ENCODE measurements around the gene APBB2. TPM values are rescaled to one million over a fixed set of nuclear protein-coding genes. Genes with fewer than 3 reads are reported as not detected.

Gene APBB2
- total and polyA plus RNA-seq, 11 donors = 8.6 to 39.1 (median 26.7) TPM

- no peaks in the 10 kb centered on the region for H3K36me3 ChIP-seq
- H3K27ac ChIP-seq = no peak overlapping the region
- intact Hi-C loops (cut with DNase I) = loop anchor here in 1 of 10 donors (10.0 kb wide), 1 partner anchor 55 kb away; no protein-coding TSS in a partner anchor
- no peak overlapping the region for H3K4me3 ChIP-seq
- H3K27me3 ChIP-seq = no peaks in the 10 kb centered on the region
- ATAC-seq (no peak), DNase-seq (no peak)
- peaks cover 0 to 9% (median 0%) of the 10 kb centered on the region in 12 donors for H3K4me1 ChIP-seq
- peaks cover 0 to 3% (median 0%) of the 10 kb centered on the region in 12 donors for H3K9me3 ChIP-seq
- 95 to 98% (median 96%) methylated on average over 3 of the region's 3 CpGs for WGBS, 4 donors
- TF ChIP-seq POLR2A (IDR thresholded peaks at IDR 0.05) = no peak
- TF ChIP-seq CTCF (IDR thresholded peaks at IDR 0.05) = no peak
Measured at GRCh38 chr4:41039317-41039716, 175.0 kb downstream of the APBB2 start.

- TF ChIP-seq POLR2A (IDR thresholded peaks at IDR 0.05) = no peak
- no peak for TF ChIP-seq CTCF (IDR thresholded peaks at IDR 0.05)
- Histone ChIP-seq H3K4me1 (peaks cover 0 to 13% (median 0%) of the 10 kb centered on the region in 12 donors), H3K4me3 (no peak overlapping the region), H3K9me3 (peaks cover 0 to 3% (median 0%) of the 10 kb centered on the region in 12 donors), H3K27me3 (no peaks in the 10 kb centered on the region), H3K27ac (no peak overlapping the region), H3K36me3 (no peaks in the 10 kb centered on the region)
- no peak for ATAC-seq
- DNase-seq = no peak
- intact Hi-C loops (cut with DNase I) = loop anchor here in 1 of 10 donors (10.0 kb wide), 1 partner anchor 54 kb away; no protein-coding TSS in a partner anchor
- 76 to 89% (median 78%) methylated on average over 2 of the region's 2 CpGs for WGBS, 4 donors
Measured at GRCh38 chr4:41038304-41038703, 176.0 kb downstream of the APBB2 start.

- Histone ChIP-seq H3K4me1 (peaks cover 0 to 17% (median 1%) of the 10 kb centered on the region in 12 donors), H3K4me3 (no peak overlapping the region), H3K27me3 (no peaks in the 10 kb centered on the region), H3K9me3 (peaks cover 0 to 37% (median 8%) of the 10 kb centered on the region in 12 donors), H3K27ac (peak overlapping the region in 10 of 12 donors; percentile 19 to 71 (median 36)), H3K36me3 (peaks cover 0 to 12% (median 0%) of the 10 kb centered on the region in 9 donors)
- DNase-seq (no peak), ATAC-seq (peak in 1 of 4 donors; percentile 45)
- TF ChIP-seq POLR2A (IDR thresholded peaks at IDR 0.05) = no peak
- TF ChIP-seq CTCF (IDR thresholded peaks at IDR 0.05) = no peak
- intact Hi-C loops (cut with DNase I) = no loop called here
- 52 to 68% (median 63%) methylated on average over 3 of the region's 3 CpGs for WGBS, 4 donors
Measured at GRCh38 chr4:41029098-41029497, 185.2 kb downstream of the APBB2 start.

GRCh38 chr4:41028392-41029076, 185.8 kb downstream of the APBB2 start:
- intact Hi-C loops (cut with DNase I) = no loop called here
- H3K27me3 ChIP-seq = no peaks in the 10 kb centered on the region
- ATAC-seq (no peak), DNase-seq (no peak)
- H3K36me3 ChIP-seq = peaks cover 0 to 14% (median 0%) of the 10 kb centered on the region in 9 donors
- peaks cover 0 to 15% (median 1%) of the 10 kb centered on the region in 12 donors for H3K4me1 ChIP-seq
- peaks cover 0 to 42% (median 8%) of the 10 kb centered on the region in 12 donors for H3K9me3 ChIP-seq
- WGBS, 4 donors = 72 to 82% (median 75%) methylated on average over 8 of the region's 8 CpGs
- peak overlapping the region in 9 of 12 donors; percentile 19 to 71 (median 38) for H3K27ac ChIP-seq
- no peak overlapping the region for H3K4me3 ChIP-seq
- TF ChIP-seq POLR2A (IDR thresholded peaks at IDR 0.05) (no peak), CTCF (IDR thresholded peaks at IDR 0.05) (no peak)

Data from heart left ventricle (tissue), 16 donors.